ENCODE data around the gene SERPINA12.

Gene SERPINA12

DNA sequence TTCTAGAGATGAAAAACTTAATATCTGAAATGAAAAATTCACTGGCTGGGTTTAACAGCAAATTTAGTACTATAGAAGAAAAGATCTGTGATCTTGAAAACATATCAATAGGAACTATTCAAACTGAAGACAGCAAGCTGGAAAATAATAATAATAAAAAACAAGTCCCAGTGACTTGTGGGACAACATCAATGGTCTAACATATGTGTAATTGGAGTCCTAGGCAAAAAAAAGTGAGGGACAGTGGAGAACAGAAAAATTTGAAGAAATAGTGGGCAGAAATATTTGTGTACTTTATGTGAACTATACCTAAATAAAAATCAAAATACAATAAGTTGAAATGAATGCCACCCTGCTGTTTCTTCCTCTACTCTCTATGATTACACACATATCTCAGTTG is 30.8 kb downstream of the SERPINA12 start:
- H3K4me1 ChIP-seq (ENCODE audit: control insufficient read depth, insufficient read depth, low read length) = no peaks in the 10 kb centered on the region
- H3K9me3 ChIP-seq (ENCODE audit: control insufficient read depth in 2 of 2, low read length in 2 of 2) = peaks cover 16 to 24% of the 10 kb centered on the region in 2 donors
- H3K4me3 ChIP-seq (ENCODE audit: low read length in 2 of 2) = no peak overlapping the region
- H3K9ac ChIP-seq (ENCODE audit: low read length in 2 of 2) = no peak overlapping the region
- H3K27ac ChIP-seq (ENCODE audit: low read length) = no peak overlapping the region
- no peaks in the 10 kb centered on the region for H3K36me3 ChIP-seq (ENCODE audit: control insufficient read depth in 2 of 2, insufficient read depth in 2 of 2, low read length in 2 of 2)
- peaks cover 0 to 2% of the 10 kb centered on the region in 2 donors for H3K27me3 ChIP-seq (ENCODE audit: control insufficient read depth in 1 of 2, insufficient read depth in 2 of 2, low read length in 2 of 2)

- Histone ChIP-seq H3K4me3 (ENCODE audit: low read length in 2 of 2) (no peak within 1 kb of the TSS), H3K27me3 (ENCODE audit: control insufficient read depth in 1 of 2, insufficient read depth in 2 of 2, low read length in 2 of 2) (peaks cover 0 to 8% of the 10 kb centered on the region in 2 donors), H3K36me3 (ENCODE audit: control insufficient read depth in 2 of 2, insufficient read depth in 2 of 2, low read length in 2 of 2) (no peaks in the 10 kb centered on the region), H3K9ac (ENCODE audit: low read length in 2 of 2) (no peak within 1 kb of the TSS), H3K9me3 (ENCODE audit: control insufficient read depth in 2 of 2, low read length in 2 of 2) (peaks cover 16 to 24% of the 10 kb centered on the region in 2 donors), H3K4me1 (ENCODE audit: control insufficient read depth, insufficient read depth, low read length) (no peaks in the 10 kb centered on the region), H3K27ac (ENCODE audit: low read length) (no peak within 1 kb of the TSS)
These were observed 33.2 kb downstream of the SERPINA12 start, which contains the start of gene SERPINA9 for GRCh38 chr14:94476023-94476422. Gene SERPINA9, minus strand, starts transcription at chr14:94476197. Its CDS starts 6,357 bp downstream, at chr14:94469840.

GRCh38 chr14:94474581-94475031 is 34.7 kb downstream of the SERPINA12 start:
- Histone ChIP-seq H3K36me3 (ENCODE audit: control insufficient read depth in 2 of 2, insufficient read depth in 2 of 2, low read length in 2 of 2) (no peaks in the 10 kb centered on the region), H3K27ac (ENCODE audit: low read length) (no peak overlapping the region), H3K27me3 (ENCODE audit: control insufficient read depth in 1 of 2, insufficient read depth in 2 of 2, low read length in 2 of 2) (peaks cover 0 to 8% of the 10 kb centered on the region in 2 donors), H3K9me3 (ENCODE audit: control insufficient read depth in 2 of 2, low read length in 2 of 2) (peaks cover 14 to 17% of the 10 kb centered on the region in 2 donors), H3K4me3 (ENCODE audit: low read length in 2 of 2) (no peak overlapping the region), H3K4me1 (ENCODE audit: control insufficient read depth, insufficient read depth, low read length) (no peaks in the 10 kb centered on the region), H3K9ac (ENCODE audit: low read length in 2 of 2) (no peak overlapping the region)

GRCh38 chr14:94473666-94474410 is 35.4 kb downstream of the SERPINA12 start:
- Histone ChIP-seq H3K9ac (ENCODE audit: low read length in 2 of 2) (no peak overlapping the region), H3K4me1 (ENCODE audit: control insufficient read depth, insufficient read depth, low read length) (no peaks in the 10 kb centered on the region), H3K36me3 (ENCODE audit: control insufficient read depth in 2 of 2, insufficient read depth in 2 of 2, low read length in 2 of 2) (no peaks in the 10 kb centered on the region), H3K27ac (ENCODE audit: low read length) (no peak overlapping the region), H3K27me3 (ENCODE audit: control insufficient read depth in 1 of 2, insufficient read depth in 2 of 2, low read length in 2 of 2) (peaks cover 0 to 8% of the 10 kb centered on the region in 2 donors), H3K9me3 (ENCODE audit: control insufficient read depth in 2 of 2, low read length in 2 of 2) (peaks cover 7 to 9% of the 10 kb centered on the region in 2 donors), H3K4me3 (ENCODE audit: low read length in 2 of 2) (no peak overlapping the region)

GRCh38 chr14:94472842-94473241 is 36.4 kb downstream of the SERPINA12 start:
- H3K9ac ChIP-seq (ENCODE audit: low read length in 2 of 2) = no peak overlapping the region
- H3K9me3 ChIP-seq (ENCODE audit: control insufficient read depth in 2 of 2, low read length in 2 of 2) = peaks cover 4 to 7% of the 10 kb centered on the region in 2 donors
- H3K36me3 ChIP-seq (ENCODE audit: control insufficient read depth in 2 of 2, insufficient read depth in 2 of 2, low read length in 2 of 2) = no peaks in the 10 kb centered on the region
- no peaks in the 10 kb centered on the region for H3K4me1 ChIP-seq (ENCODE audit: control insufficient read depth, insufficient read depth, low read length)
- H3K4me3 ChIP-seq (ENCODE audit: low read length in 2 of 2) = no peak overlapping the region
- H3K27me3 ChIP-seq (ENCODE audit: control insufficient read depth in 1 of 2, insufficient read depth in 2 of 2, low read length in 2 of 2) = peaks cover 0 to 8% of the 10 kb centered on the region in 2 donors
- no peak overlapping the region for H3K27ac ChIP-seq (ENCODE audit: low read length)

DNA sequence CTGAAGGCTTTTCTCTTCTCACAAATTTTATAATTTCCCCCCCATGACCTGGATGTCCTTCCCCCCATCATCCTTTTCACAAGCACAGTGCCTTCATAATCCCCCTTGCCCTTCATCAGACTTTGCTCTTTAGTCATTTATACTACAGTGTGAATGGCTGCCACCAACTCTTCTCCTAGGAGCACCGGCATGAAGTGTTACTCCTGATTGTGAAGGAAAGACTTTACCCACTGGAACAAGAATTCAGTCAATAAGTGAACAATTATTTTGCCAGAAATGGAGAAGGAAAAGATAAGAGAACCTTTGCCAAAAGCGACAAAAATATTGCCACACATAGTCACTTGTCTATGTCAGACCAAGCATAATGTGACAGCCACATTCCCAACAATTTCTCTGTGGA is 38.2 kb downstream of the SERPINA12 start:
- Histone ChIP-seq H3K9me3 (ENCODE audit: control insufficient read depth in 2 of 2, low read length in 2 of 2) (peaks cover 0 to 6% of the 10 kb centered on the region in 2 donors), H3K27me3 (ENCODE audit: control insufficient read depth in 1 of 2, insufficient read depth in 2 of 2, low read length in 2 of 2) (peaks cover 0 to 8% of the 10 kb centered on the region in 2 donors), H3K4me3 (ENCODE audit: low read length in 2 of 2) (no peak overlapping the region), H3K9ac (ENCODE audit: low read length in 2 of 2) (no peak overlapping the region), H3K27ac (ENCODE audit: low read length) (no peak overlapping the region), H3K4me1 (ENCODE audit: control insufficient read depth, insufficient read depth, low read length) (no peaks in the 10 kb centered on the region), H3K36me3 (ENCODE audit: control insufficient read depth in 2 of 2, insufficient read depth in 2 of 2, low read length in 2 of 2) (no peaks in the 10 kb centered on the region)

DNA sequence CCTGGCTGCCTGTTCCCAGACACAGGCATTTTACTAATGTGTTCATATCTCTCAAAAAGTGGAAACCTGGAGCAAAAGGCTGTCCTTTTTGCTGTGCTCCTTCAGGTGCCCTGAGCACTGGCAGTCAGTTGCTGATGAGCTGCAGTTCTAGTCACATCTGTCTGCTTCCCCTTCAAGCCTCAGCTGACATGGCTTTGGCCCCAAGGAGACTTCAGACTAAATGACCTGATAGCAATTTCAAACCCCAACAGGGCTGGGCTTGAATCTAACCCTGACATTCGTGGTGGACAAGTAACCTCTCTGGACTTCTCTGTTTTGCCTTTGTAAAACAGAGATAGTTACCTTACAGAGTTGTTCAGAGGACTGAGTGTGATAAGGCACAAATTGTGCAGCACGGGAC is 39.0 kb downstream of the SERPINA12 start:
- H3K4me3 ChIP-seq (ENCODE audit: low read length in 2 of 2) = no peak overlapping the region
- H3K27me3 ChIP-seq (ENCODE audit: control insufficient read depth in 1 of 2, insufficient read depth in 2 of 2, low read length in 2 of 2) = peaks cover 0 to 6% of the 10 kb centered on the region in 2 donors
- H3K27ac ChIP-seq (ENCODE audit: low read length) = no peak overlapping the region
- H3K4me1 ChIP-seq (ENCODE audit: control insufficient read depth, insufficient read depth, low read length) = no peaks in the 10 kb centered on the region
- H3K9ac ChIP-seq (ENCODE audit: low read length in 2 of 2) = no peak overlapping the region
- no peaks in the 10 kb centered on the region for H3K36me3 ChIP-seq (ENCODE audit: control insufficient read depth in 2 of 2, insufficient read depth in 2 of 2, low read length in 2 of 2)
- H3K9me3 ChIP-seq (ENCODE audit: control insufficient read depth in 2 of 2, low read length in 2 of 2) = no peaks in the 10 kb centered on the region

GRCh38 chr14:94469261-94469660 is 40.0 kb downstream of the SERPINA12 start:
- Histone ChIP-seq H3K27me3 (ENCODE audit: control insufficient read depth in 1 of 2, insufficient read depth in 2 of 2, low read length in 2 of 2) (peaks cover 0 to 5% of the 10 kb centered on the region in 2 donors), H3K9ac (ENCODE audit: low read length in 2 of 2) (no peak overlapping the region), H3K4me3 (ENCODE audit: low read length in 2 of 2) (no peak overlapping the region), H3K36me3 (ENCODE audit: control insufficient read depth in 2 of 2, insufficient read depth in 2 of 2, low read length in 2 of 2) (no peaks in the 10 kb centered on the region), H3K4me1 (ENCODE audit: control insufficient read depth, insufficient read depth, low read length) (no peaks in the 10 kb centered on the region), H3K9me3 (ENCODE audit: control insufficient read depth in 2 of 2, low read length in 2 of 2) (peaks cover 5 to 7% of the 10 kb centered on the region in 2 donors), H3K27ac (ENCODE audit: low read length) (no peak overlapping the region)

- H3K4me1 ChIP-seq (ENCODE audit: control insufficient read depth, insufficient read depth, low read length) = no peaks in the 10 kb centered on the region
- no peak overlapping the region for H3K4me3 ChIP-seq (ENCODE audit: low read length in 2 of 2)
- H3K36me3 ChIP-seq (ENCODE audit: control insufficient read depth in 2 of 2, insufficient read depth in 2 of 2, low read length in 2 of 2) = no peaks in the 10 kb centered on the region
- peaks cover 0 to 4% of the 10 kb centered on the region in 2 donors for H3K27me3 ChIP-seq (ENCODE audit: control insufficient read depth in 1 of 2, insufficient read depth in 2 of 2, low read length in 2 of 2)
- peaks cover 5 to 7% of the 10 kb centered on the region in 2 donors for H3K9me3 ChIP-seq (ENCODE audit: control insufficient read depth in 2 of 2, low read length in 2 of 2)
- H3K27ac ChIP-seq (ENCODE audit: low read length) = no peak overlapping the region
- H3K9ac ChIP-seq (ENCODE audit: low read length in 2 of 2) = no peak overlapping the region
These were observed 41.3 kb downstream of the SERPINA12 start for GRCh38 chr14:94467728-94468520.

GRCh38 chr14:94466706-94467370 is 42.4 kb downstream of the SERPINA12 start:
- H3K36me3 ChIP-seq (ENCODE audit: control insufficient read depth in 2 of 2, insufficient read depth in 2 of 2, low read length in 2 of 2) = no peaks in the 10 kb centered on the region
- no peaks in the 10 kb centered on the region for H3K27me3 ChIP-seq (ENCODE audit: control insufficient read depth in 1 of 2, insufficient read depth in 2 of 2, low read length in 2 of 2)
- no peaks in the 10 kb centered on the region for H3K4me1 ChIP-seq (ENCODE audit: control insufficient read depth, insufficient read depth, low read length)
- H3K4me3 ChIP-seq (ENCODE audit: low read length in 2 of 2) = no peak overlapping the region
- H3K9ac ChIP-seq (ENCODE audit: low read length in 2 of 2) = no peak overlapping the region
- H3K9me3 ChIP-seq (ENCODE audit: control insufficient read depth in 2 of 2, low read length in 2 of 2) = peaks cover 5 to 7% of the 10 kb centered on the region in 2 donors
- no peak overlapping the region for H3K27ac ChIP-seq (ENCODE audit: low read length)
